ENCODE measurements around the gene DENND4A. TPM values are rescaled to one million over a fixed set of nuclear protein-coding genes. Genes with fewer than 3 reads are reported as not detected.

Gene DENND4A
- total RNA-seq, 2 experiments from 2014 or later: 47.3 to 52.0 TPM

GRCh38 chr15:65660927-65661326, 131.2 kb downstream of the DENND4A start:
- no peaks in the 10 kb centered on the region for H3K4me1 Mint-ChIP-seq
- no peak overlapping the region for H3K4me3 Mint-ChIP-seq
- H3K9me3 Mint-ChIP-seq (ENCODE audit: low read depth): no peaks in the 10 kb centered on the region
- H3K27ac Mint-ChIP-seq: no peak overlapping the region
- no peaks in the 10 kb centered on the region for H3K27me3 Mint-ChIP-seq
- H3K36me3 Mint-ChIP-seq: peaks cover 32% of the 10 kb centered on the region
- DNase-seq: no peak
- no peak for ATAC-seq
- CTCF ChIA-PET: interaction anchor here (1.2 kb wide), 1 partner anchor 22 kb away, joined by 4 read pairs; no protein-coding TSS in a partner anchor

- Mint-ChIP-seq H3K36me3 (peaks cover 31% of the 10 kb centered on the region), H3K27ac (no peak overlapping the region), H3K4me3 (no peak overlapping the region), H3K27me3 (no peaks in the 10 kb centered on the region), H3K4me1 (no peaks in the 10 kb centered on the region), H3K9me3 (ENCODE audit: low read depth) (no peaks in the 10 kb centered on the region)
- DNase-seq: no peak
- CTCF ChIA-PET: interaction anchor here (1.1 to 1.2 kb wide), 4 partner anchors 9 to 323 kb away, joined by 3 to 4 read pairs (median 4); no protein-coding TSS in a partner anchor
- no peak for ATAC-seq
Measured at GRCh38 chr15:65659502-65660052, 132.5 kb downstream of the DENND4A start.

- Mint-ChIP-seq H3K4me3 (no peak overlapping the region), H3K4me1 (peaks cover 5% of the 10 kb centered on the region), H3K9me3 (ENCODE audit: low read depth) (no peaks in the 10 kb centered on the region), H3K36me3 (peaks cover 37% of the 10 kb centered on the region), H3K27ac (no peak overlapping the region), H3K27me3 (no peaks in the 10 kb centered on the region)
- ATAC-seq (no peak), DNase-seq (no peak)
- CTCF ChIA-PET: no interaction called here
Measured at GRCh38 chr15:65655457-65655856, 136.6 kb downstream of the DENND4A start.

GRCh38 chr15:65655026-65655425, 137.1 kb downstream of the DENND4A start:
- H3K27me3 Mint-ChIP-seq: no peaks in the 10 kb centered on the region
- CTCF ChIA-PET: no interaction called here

GRCh38 chr15:65653801-65654521, 138.1 kb downstream of the DENND4A start:
- H3K36me3 Mint-ChIP-seq: peaks cover 37% of the 10 kb centered on the region
- DNase-seq: no peak
- no peak overlapping the region for H3K27ac Mint-ChIP-seq
- no peak for ATAC-seq
- H3K27me3 Mint-ChIP-seq: no peaks in the 10 kb centered on the region
- H3K4me1 Mint-ChIP-seq: peaks cover 9% of the 10 kb centered on the region
- CTCF ChIA-PET: interaction anchor here (1.4 kb wide), 1 partner anchor 15 kb away, joined by 4 read pairs; no protein-coding TSS in a partner anchor
- no peak overlapping the region for H3K4me3 Mint-ChIP-seq
- H3K9me3 Mint-ChIP-seq (ENCODE audit: low read depth): no peaks in the 10 kb centered on the region

More at GRCh38 chr15:65655026-65655425, 137.1 kb downstream of the DENND4A start:
- no peak overlapping the region for H3K27ac Mint-ChIP-seq
- ATAC-seq (no peak), DNase-seq (no peak)
- no peak overlapping the region for H3K4me3 Mint-ChIP-seq
- no peaks in the 10 kb centered on the region for H3K9me3 Mint-ChIP-seq (ENCODE audit: low read depth)
- H3K4me1 Mint-ChIP-seq: peaks cover 9% of the 10 kb centered on the region
- H3K36me3 Mint-ChIP-seq: peaks cover 38% of the 10 kb centered on the region

GRCh38 chr15:65653341-65653740, 138.8 kb downstream of the DENND4A start:
- H3K27ac Mint-ChIP-seq: no peak overlapping the region
- H3K27me3 Mint-ChIP-seq: no peaks in the 10 kb centered on the region
- peaks cover 34% of the 10 kb centered on the region for H3K36me3 Mint-ChIP-seq
- no peaks in the 10 kb centered on the region for H3K9me3 Mint-ChIP-seq (ENCODE audit: low read depth)
- ATAC-seq (no peak), DNase-seq (no peak)
- peaks cover 9% of the 10 kb centered on the region for H3K4me1 Mint-ChIP-seq
- CTCF ChIA-PET: interaction anchor here (1.4 kb wide), 1 partner anchor 14 kb away, joined by 4 read pairs; no protein-coding TSS in a partner anchor
- no peak overlapping the region for H3K4me3 Mint-ChIP-seq

GRCh38 chr15:65651831-65652749, 140.0 kb downstream of the DENND4A start:
- peaks cover 9% of the 10 kb centered on the region for H3K4me1 Mint-ChIP-seq
- H3K27ac Mint-ChIP-seq: no peak overlapping the region
- CTCF ChIA-PET: interaction anchor here (1.2 to 2.3 kb wide), 2 partner anchors 10 to 205 kb away, joined by 3 to 7 read pairs; no protein-coding TSS in a partner anchor
- H3K4me3 Mint-ChIP-seq: no peak overlapping the region
- DNase-seq: no peak
- H3K36me3 Mint-ChIP-seq: peaks cover 34% of the 10 kb centered on the region
- H3K27me3 Mint-ChIP-seq: no peaks in the 10 kb centered on the region
- no peak for ATAC-seq
- no peaks in the 10 kb centered on the region for H3K9me3 Mint-ChIP-seq (ENCODE audit: low read depth)

- H3K4me1 Mint-ChIP-seq: peaks cover 9% of the 10 kb centered on the region
- H3K4me3 Mint-ChIP-seq: no peak overlapping the region
- no peaks in the 10 kb centered on the region for H3K9me3 Mint-ChIP-seq (ENCODE audit: low read depth)
- CTCF ChIA-PET: interaction anchor here (2.3 kb wide), 1 partner anchor 9 kb away, joined by 7 read pairs; no protein-coding TSS in a partner anchor
- H3K27me3 Mint-ChIP-seq: no peaks in the 10 kb centered on the region
- DNase-seq: no peak
- peaks cover 32% of the 10 kb centered on the region for H3K36me3 Mint-ChIP-seq
- H3K27ac Mint-ChIP-seq: no peak overlapping the region
- no peak for ATAC-seq
Measured at GRCh38 chr15:65651042-65651322, 141.1 kb downstream of the DENND4A start.

GRCh38 chr15:65650312-65651041, 141.6 kb downstream of the DENND4A start:
- Mint-ChIP-seq H3K27ac (peak overlapping the region; percentile 53), H3K4me3 (no peak overlapping the region), H3K27me3 (no peaks in the 10 kb centered on the region), H3K9me3 (ENCODE audit: low read depth) (no peaks in the 10 kb centered on the region), H3K4me1 (peaks cover 9% of the 10 kb centered on the region), H3K36me3 (peaks cover 31% of the 10 kb centered on the region)
- CTCF ChIA-PET: interaction anchor here (2.3 to 2.5 kb wide), 2 partner anchors 9 to 11 kb away, joined by 7 to 15 read pairs; no protein-coding TSS in a partner anchor
- DNase-seq: no peak
- ATAC-seq: no peak

- CTCF ChIA-PET: interaction anchor here (0.8 to 0.9 kb wide), 2 partner anchors 130 to 190 kb away, joined by 3 read pairs; no protein-coding TSS in a partner anchor
- H3K27me3 Mint-ChIP-seq: no peaks in the 10 kb centered on the region
- H3K4me1 Mint-ChIP-seq: peaks cover 8% of the 10 kb centered on the region
- H3K9me3 Mint-ChIP-seq (ENCODE audit: low read depth): no peaks in the 10 kb centered on the region
- H3K36me3 Mint-ChIP-seq: peaks cover 6% of the 10 kb centered on the region
- DNase-seq (no peak), ATAC-seq (no peak)
- no peak overlapping the region for H3K27ac Mint-ChIP-seq
- no peak overlapping the region for H3K4me3 Mint-ChIP-seq
Measured at GRCh38 chr15:65646486-65646885, 145.6 kb downstream of the DENND4A start.

- H3K27me3 Mint-ChIP-seq: no peaks in the 10 kb centered on the region
- no peaks in the 10 kb centered on the region for H3K9me3 Mint-ChIP-seq (ENCODE audit: low read depth)
- H3K4me1 Mint-ChIP-seq: peaks cover 4% of the 10 kb centered on the region
- CTCF ChIA-PET: no interaction called here
- DNase-seq (no peak), ATAC-seq (no peak)
- H3K27ac Mint-ChIP-seq: no peak overlapping the region
- H3K36me3 Mint-ChIP-seq: peaks cover 3% of the 10 kb centered on the region
- H3K4me3 Mint-ChIP-seq: no peak overlapping the region
Measured at GRCh38 chr15:65645392-65645791, 146.7 kb downstream of the DENND4A start.

GRCh38 chr15:65644282-65644681, 147.8 kb downstream of the DENND4A start:
- no peak overlapping the region for H3K4me3 Mint-ChIP-seq
- no peak for DNase-seq
- no peaks in the 10 kb centered on the region for H3K27me3 Mint-ChIP-seq
- H3K36me3 Mint-ChIP-seq: no peaks in the 10 kb centered on the region
- no peaks in the 10 kb centered on the region for H3K4me1 Mint-ChIP-seq
- CTCF ChIA-PET: interaction anchor here (0.8 to 1.7 kb wide), 3 partner anchors 34 to 212 kb away, joined by 3 to 7 read pairs (median 4); partner anchors contain the start of gene INTS14
- no peak overlapping the region for H3K27ac Mint-ChIP-seq
- H3K9me3 Mint-ChIP-seq (ENCODE audit: low read depth): no peaks in the 10 kb centered on the region
- ATAC-seq: no peak

Data from activated CD8-positive, alpha-beta memory T cell treated with anti-CD3 and anti-CD28 coated beads, Interleukin-2, amount 10 ng/mL, durations not matched to agents 7 days and 5 days (primary cell).